ENCODE data around the gene ARID1B. TPM values are rescaled to one million over a fixed set of nuclear protein-coding genes. Genes with fewer than 3 reads are reported as not detected.

Gene ARID1B
- total and polyA plus RNA-seq, 2 of the 13 experiments (the other 11 are each of a cell fraction or from before 2014, with no cell fraction given): 20.1 to 32.6 TPM

GRCh38 chr6:157101166-157101565, 324.0 kb downstream of the ARID1B start:
- no TSS peak for BruUV-seq (replicated peaks)
- ATAC-seq (no peak), DNase-seq (ENCODE audit: low spot score) (no peak), FAIRE-seq (no peak)
- Histone ChIP-seq H3K79me2 (ENCODE audit: insufficient read depth, low read length) (no peaks in the 10 kb centered on the region), H3K4me2 (ENCODE audit: low read depth, low read length) (no peak overlapping the region), H3K27me3 (ENCODE audit: control insufficient read depth in 1 of 2, insufficient read depth in 2 of 2, low read length in 2 of 2) (no peaks in the 10 kb centered on the region), H2AFZ (ENCODE audit: low read length) (no peak overlapping the region), H3K4me1 (ENCODE audit: insufficient read depth, low read length) (peaks cover 12% of the 10 kb centered on the region), H3K9me3 (ENCODE audit: low read length) (no peaks in the 10 kb centered on the region), H3K36me3 (replicated peaks in 1 of 2; ENCODE audit: control insufficient read depth in 1 of 2, insufficient read depth in 2 of 2, low read length in 2 of 2) (peaks cover 5 to 18% of the 10 kb centered on the region in 2 experiments), H3K9ac (ENCODE audit: insufficient read depth, low read depth, low read length) (no peak overlapping the region), H3K4me3 (replicated peaks in 1 of 3; ENCODE audit: insufficient read depth in 1 of 3, low read depth in 2 of 3, low read length in 3 of 3) (no peak overlapping the region), H3K27ac (ENCODE audit: extremely low read length, insufficient read depth, low read length) (no peak overlapping the region), H4K20me1 (ENCODE audit: insufficient read depth, low read length) (0 out of 2 replicates have a peak, but pooled peaks cover 7% of the 10 kb centered on the region)
- ChIA-PET CTCF (ENCODE audit: low intra/inter-chr PET ratio, low total read pairs) (no interaction called here), POLR2A (no interaction called here)
- 96% methylated on average over 1 of the region's 1 CpG for WGBS (ENCODE audit: low lambda C conversion rate)
- TF ChIP-seq ATAD3A (CRISPR knock-in tag; IDR thresholded peaks at IDR 0.05): no peak
- no peak for TF ChIP-seq NR2F1 (CRISPR knock-in tag; IDR thresholded peaks at IDR 0.05)
- TF ChIP-seq GTF3A (CRISPR knock-in tag; conservative IDR thresholded peaks at IDR 0.05): no peak
- no peak for TF ChIP-seq ZBTB1 (CRISPR knock-in tag; IDR thresholded peaks at IDR 0.05; ENCODE audit: borderline replicate concordance)
- no peak for TF ChIP-seq ZNF414 (CRISPR knock-in tag; IDR thresholded peaks at IDR 0.05)
- no peak for TF ChIP-seq ZNF670 (CRISPR knock-in tag; IDR thresholded peaks at IDR 0.05; ENCODE audit: borderline replicate concordance)
- no peak for TF ChIP-seq GLI4 (CRISPR knock-in tag; IDR thresholded peaks at IDR 0.05; ENCODE audit: borderline replicate concordance)
- TF ChIP-seq ZNF709 (CRISPR knock-in tag; IDR thresholded peaks at IDR 0.05): no peak
- intact Hi-C loops (cut with micrococcal nuclease; ENCODE audit: unreplicated experiment) (no loop called here), in situ Hi-C loops (cut with HindIII; ENCODE audit: extremely low pct_ligation_motif_present, low pct_unique_long_range_greater_than_20kb) (no loop called here)

GRCh38 chr6:157104803-157105202, 327.6 kb downstream of the ARID1B start:
- 93% methylated on average over 1 of the region's 1 CpG for WGBS (ENCODE audit: low lambda C conversion rate)
- no peak for FAIRE-seq
- intact Hi-C loops (cut with micrococcal nuclease; ENCODE audit: unreplicated experiment): no loop called here

More at GRCh38 chr6:157104803-157105202, 327.6 kb downstream of the ARID1B start:
- no peak for ATAC-seq
- Histone ChIP-seq H3K36me3 (replicated peaks in 1 of 2; ENCODE audit: control insufficient read depth in 1 of 2, insufficient read depth in 2 of 2, low read length in 2 of 2) (peaks cover 0 to 5% of the 10 kb centered on the region in 2 experiments; a peak in 3 of 5 replicates), H3K4me3 (replicated peaks in 1 of 3; ENCODE audit: insufficient read depth in 1 of 3, low read depth in 2 of 3, low read length in 3 of 3) (no peak overlapping the region), H3K9me3 (ENCODE audit: low read length) (no peaks in the 10 kb centered on the region), H4K20me1 (ENCODE audit: insufficient read depth, low read length) (no peaks in the 10 kb centered on the region), H3K9ac (ENCODE audit: insufficient read depth, low read depth, low read length) (no peak overlapping the region), H3K27me3 (ENCODE audit: control insufficient read depth in 1 of 2, insufficient read depth in 2 of 2, low read length in 2 of 2) (no peaks in the 10 kb centered on the region), H3K4me2 (ENCODE audit: low read depth, low read length) (no peak overlapping the region), H3K27ac (ENCODE audit: extremely low read length, insufficient read depth, low read length) (no peak overlapping the region), H2AFZ (ENCODE audit: low read length) (no peak overlapping the region), H3K79me2 (ENCODE audit: insufficient read depth, low read length) (no peaks in the 10 kb centered on the region), H3K4me1 (ENCODE audit: insufficient read depth, low read length) (no peaks in the 10 kb centered on the region)
- POLR2A ChIA-PET: no interaction called here
- BruUV-seq (replicated peaks): no TSS peak
- in situ Hi-C loops (cut with HindIII; ENCODE audit: extremely low pct_ligation_motif_present, low pct_unique_long_range_greater_than_20kb): no loop called here
- no peak for DNase-seq (ENCODE audit: low spot score)
- TF ChIP-seq CBFB (CRISPR knock-in tag; IDR thresholded peaks at IDR 0.05): no peak
- no peak for TF ChIP-seq NONO (IDR thresholded peaks at IDR 0.05)
- TF ChIP-seq NONO (CRISPR knock-in tag; conservative IDR thresholded peaks at IDR 0.05): no peak
- TF ChIP-seq ZNF720 (CRISPR knock-in tag; IDR thresholded peaks at IDR 0.05): no peak
- no peak for TF ChIP-seq FUBP1 (CRISPR knock-in tag; IDR thresholded peaks at IDR 0.05; ENCODE audit: borderline replicate concordance)
- no peak for TF ChIP-seq JDP2 (CRISPR knock-in tag; IDR thresholded peaks at IDR 0.05; ENCODE audit: borderline replicate concordance)
- no peak for TF ChIP-seq ZBTB1 (CRISPR knock-in tag; IDR thresholded peaks at IDR 0.05; ENCODE audit: borderline replicate concordance)
- CTCF ChIA-PET (ENCODE audit: low intra/inter-chr PET ratio, low total read pairs): no interaction called here
